Cardiac muscle cell (in vitro differentiated cells and primary cell): ENCODE measurements around the gene FLRT1. TPM values are rescaled to one million over a fixed set of nuclear protein-coding genes. Genes with fewer than 3 reads are reported as not detected.
A peak's percentile ranks its signal among the peaks of the same experiment; 100 is the strongest.
"Not testable (repeated sequence)": the region's sequence is repeated elsewhere in the genome, so short reads cannot be mapped to it uniquely, and the experiment has no call there.

Experiments used
- DNase-seq, 2 donors: peaks; one replicate each; pipeline versions ENCODE4 v3.0.0 to v3.0.0-alpha.2; 2010 to 2017; ENCODE audit warnings: low read depth in 1 of 2, low spot score in 1 of 2
- H3K27ac ChIP-seq: fragments of 200-600 bp; sonication (generic); 2 replicates; pipeline ENCODE4 v1.5.1; 2016
- H3K27me3 ChIP-seq: fragments of 200-600 bp; sonication (generic); 2 replicates; pipeline ENCODE4 v1.6.0; 2016; ENCODE audit warnings: control low read depth
- H3K36me3 ChIP-seq: fragments of 200-600 bp; sonication (generic); 2 replicates; pipeline ENCODE4 v1.5.1; 2016; ENCODE audit warnings: control low read depth
- H3K4me1 ChIP-seq: fragments of 200-600 bp; sonication (generic); 2 replicates; pipeline ENCODE4 v1.8.1; 2017; ENCODE audit warnings: low read depth, mild to moderate bottlenecking, mixed run types
- H3K4me3 ChIP-seq: fragments of 200-600 bp; sonication (generic); 2 replicates; pipeline ENCODE4 v1.5.1; 2016; ENCODE audit warnings: mild to moderate bottlenecking
- H3K9me3 ChIP-seq: fragments of 200-600 bp; sonication (generic); 2 replicates; pipeline ENCODE4 v1.5.1; 2017; ENCODE audit warnings: low read depth, mild to moderate bottlenecking, control low read depth
- CTCF ChIP-seq: IDR thresholded peaks from 2 replicates; pipeline ENCODE4 v1.5.1; 2012; ENCODE audit warnings: low read depth, mild to moderate bottlenecking, low read length
- polyA plus RNA-seq: library from polyadenylated mRNA; unstranded; fragments of >200 nt; fragmentation: Nextera tagmentation; extraction: Ambion mirVana; gene quantifications from 2 replicates; pipeline ENCODE4 v1.2.1, GENCODE V29; 2016
- total RNA-seq: library from RNA; depleted of rRNA; stranded (reverse); fragments of >200 nt; gene quantifications from 2 replicates; pipeline ENCODE4 v1.2.3, GENCODE V29; 2016

Gene FLRT1
- total and polyA plus RNA-seq, 2 experiments from 2014 or later, result 0.69 to 2.9 TPM

DNA sequence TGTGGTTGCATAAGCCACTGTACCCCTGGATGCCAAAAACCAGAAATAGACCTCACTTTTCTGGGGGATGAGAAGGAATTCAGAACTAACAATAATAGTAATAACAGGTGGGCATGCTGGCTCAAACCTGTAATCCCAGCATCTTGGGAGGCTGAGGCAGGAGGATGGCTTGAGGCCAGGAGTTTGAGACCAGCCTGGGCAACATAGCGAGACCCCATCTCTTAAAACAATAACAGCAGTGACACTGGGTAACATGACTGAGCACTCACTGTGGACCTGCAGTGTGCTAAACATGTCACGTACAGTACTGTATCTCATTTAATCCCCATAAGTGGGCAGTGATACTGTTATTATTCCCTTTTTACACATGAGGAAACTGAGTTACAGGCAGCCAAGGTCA lies 10.0 kb downstream of the FLRT1 start:
- Histone ChIP-seq H3K9me3 (no peaks in the 10 kb centered on the region), H3K27ac (no peak overlapping the region), H3K4me3 (no peak overlapping the region), H3K27me3 (no peaks in the 10 kb centered on the region), H3K36me3 (no peaks in the 10 kb centered on the region), H3K4me1 (peaks cover 6% of the 10 kb centered on the region)
- no peak for DNase-seq
- TF ChIP-seq CTCF, result no peak

GRCh38 chr11:64047373-64047772 lies 11.6 kb downstream of the FLRT1 start:
- not testable (repeated sequence) for DNase-seq, H3K27ac ChIP-seq, H3K4me1 ChIP-seq

DNA sequence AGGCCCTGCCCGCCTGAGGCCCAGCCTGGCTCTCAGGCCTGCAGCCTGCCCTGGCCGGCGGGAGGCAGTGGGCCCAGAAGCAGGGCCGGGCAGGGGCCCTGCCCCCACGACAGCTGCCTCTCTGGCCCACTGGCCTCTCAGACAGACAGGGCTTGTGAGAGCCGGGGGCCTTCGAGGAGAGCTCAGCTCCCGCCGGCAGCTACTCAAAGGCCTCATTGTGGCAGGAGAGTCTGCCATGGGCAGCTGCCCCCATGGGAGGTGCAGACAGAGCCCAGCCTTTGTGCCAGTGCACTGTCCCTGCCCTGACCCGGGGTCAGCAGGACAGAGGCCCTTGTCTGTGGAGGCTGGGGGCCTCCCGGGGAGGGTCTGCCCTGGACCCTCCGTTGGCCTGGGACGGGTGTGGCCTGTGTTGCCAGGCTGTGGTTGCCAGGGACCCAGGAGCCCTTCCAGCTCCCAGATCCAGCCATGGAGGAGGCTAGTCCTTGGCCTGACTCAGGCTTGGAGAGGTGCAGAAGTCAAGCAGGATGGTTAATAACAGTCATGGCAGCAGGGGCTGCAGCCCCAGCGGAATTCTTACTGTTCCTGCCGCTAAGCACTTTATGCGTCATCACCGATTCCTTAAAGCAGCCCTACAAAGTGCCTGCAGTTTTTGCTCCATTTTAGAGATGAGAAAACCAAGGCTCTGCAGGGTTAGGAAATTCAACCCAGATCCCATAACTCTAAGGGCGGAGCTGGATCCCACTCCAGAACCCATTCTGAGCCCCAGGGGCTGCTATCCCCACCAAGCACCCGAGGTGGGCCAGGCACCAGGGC lies 12.5 kb downstream of the FLRT1 start:
- no peak for TF ChIP-seq CTCF
- H3K27me3 ChIP-seq, result no peaks in the 10 kb centered on the region
- H3K4me3 ChIP-seq, result no peak overlapping the region
- peak in 1 of 2 donors; percentile 35 for DNase-seq
- H3K27ac ChIP-seq, result peak overlapping the region; percentile 60
- no peaks in the 10 kb centered on the region for H3K9me3 ChIP-seq
- H3K4me1 ChIP-seq, result peaks cover 6% of the 10 kb centered on the region
- H3K36me3 ChIP-seq, result no peaks in the 10 kb centered on the region

More at GRCh38 chr11:64047373-64047772, 11.6 kb downstream of the FLRT1 start:
- not testable (repeated sequence) for H3K27me3 ChIP-seq, H3K4me3 ChIP-seq, H3K9me3 ChIP-seq, H3K36me3 ChIP-seq

- no peaks in the 10 kb centered on the region for H3K36me3 ChIP-seq
- no peak for TF ChIP-seq CTCF
- H3K4me1 ChIP-seq, result peaks cover 6% of the 10 kb centered on the region
- no peak overlapping the region for H3K4me3 ChIP-seq
- H3K9me3 ChIP-seq, result no peaks in the 10 kb centered on the region
- no peak overlapping the region for H3K27ac ChIP-seq
- no peaks in the 10 kb centered on the region for H3K27me3 ChIP-seq
- DNase-seq, result no peak
Observed at GRCh38 chr11:64049509-64049908, 13.8 kb downstream of the FLRT1 start.

- H3K4me1 ChIP-seq, result peaks cover 6% of the 10 kb centered on the region
Observed at GRCh38 chr11:64051297-64051696, 15.6 kb downstream of the FLRT1 start.

More at GRCh38 chr11:64051297-64051696, 15.6 kb downstream of the FLRT1 start:
- Histone ChIP-seq H3K27ac (no peak overlapping the region), H3K36me3 (no peaks in the 10 kb centered on the region), H3K27me3 (no peaks in the 10 kb centered on the region), H3K4me3 (no peak overlapping the region), H3K9me3 (no peaks in the 10 kb centered on the region)
- DNase-seq, result no peak
- no peak for TF ChIP-seq CTCF
